Measurements from ENCODE around the gene KL. TPM values are rescaled to one million over a fixed set of nuclear protein-coding genes. Genes with fewer than 3 reads are reported as not detected.

KL gene
- polyA plus RNA-seq, 3 donors from 2014 or later = 1.8 TPM; not detected in 2

DNA sequence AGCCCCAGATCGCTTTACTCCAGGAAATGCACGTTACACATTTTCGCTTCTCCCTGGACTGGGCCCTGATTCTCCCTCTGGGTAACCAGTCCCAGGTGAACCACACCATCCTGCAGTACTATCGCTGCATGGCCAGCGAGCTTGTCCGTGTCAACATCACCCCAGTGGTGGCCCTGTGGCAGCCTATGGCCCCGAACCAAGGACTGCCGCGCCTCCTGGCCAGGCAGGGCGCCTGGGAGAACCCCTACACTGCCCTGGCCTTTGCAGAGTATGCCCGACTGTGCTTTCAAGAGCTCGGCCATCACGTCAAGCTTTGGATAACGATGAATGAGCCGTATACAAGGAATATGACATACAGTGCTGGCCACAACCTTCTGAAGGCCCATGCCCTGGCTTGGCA lies 44.6 kb downstream of the KL start:
- Mint-ChIP-seq H3K4me3 (no peak overlapping the region), H3K27ac (no peak overlapping the region), H3K36me3 (no peaks in the 10 kb centered on the region), H3K9me3 (peaks cover 0 to 2% (median 0%) of the 10 kb centered on the region in 6 donors), H3K4me1 (no peaks in the 10 kb centered on the region), H3K27me3 (ENCODE audit: low read depth in 3 of 3) (peaks cover 0 to 4% (median 3%) of the 10 kb centered on the region in 3 donors)
- no peak for DNase-seq

DNA sequence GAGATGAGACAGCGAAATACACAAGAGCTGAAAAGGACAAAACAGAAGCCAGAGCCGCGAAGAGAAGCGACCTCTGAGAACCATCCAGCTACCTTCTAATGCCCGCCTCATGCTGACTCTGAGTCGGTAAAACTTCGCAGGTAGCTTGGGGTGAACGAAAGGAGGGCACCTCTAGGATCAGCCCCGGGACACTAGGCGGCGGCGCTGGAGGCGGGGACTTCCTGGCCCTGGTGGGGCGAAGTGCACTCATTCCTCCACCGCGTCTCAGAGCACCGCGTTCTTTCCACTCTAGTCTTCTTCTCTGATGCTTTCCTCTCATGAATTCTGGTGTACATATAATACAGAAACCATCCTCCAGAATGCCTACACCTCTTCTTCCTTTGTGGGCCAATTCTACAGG lies 50.1 kb downstream of the KL start:
- Mint-ChIP-seq H3K9me3 (peaks cover 0 to 2% (median 0%) of the 10 kb centered on the region in 6 donors), H3K4me1 (no peaks in the 10 kb centered on the region)

DNA sequence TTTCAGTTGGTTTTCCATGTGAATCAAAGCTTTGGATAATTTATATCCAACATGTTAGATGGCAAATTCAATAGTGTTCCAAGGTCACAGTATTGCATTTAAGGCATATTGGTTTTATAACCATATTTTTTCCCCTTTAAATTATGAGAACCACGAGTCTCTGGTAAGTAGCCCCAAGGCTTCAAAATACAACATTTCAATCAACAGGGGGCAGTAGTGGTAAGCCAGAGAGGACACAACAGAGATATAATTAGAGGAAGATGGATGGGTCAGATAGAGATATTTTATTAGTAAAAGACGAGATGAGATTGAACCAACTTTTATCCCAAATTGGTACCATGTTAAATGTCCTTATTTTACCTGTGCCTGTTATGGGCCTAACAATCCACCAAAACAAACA lies 53.1 kb downstream of the KL start:
- H3K27me3 Mint-ChIP-seq (ENCODE audit: low read depth in 3 of 3) = peaks cover 0 to 3% (median 1%) of the 10 kb centered on the region in 3 donors
- no peaks in the 10 kb centered on the region for H3K9me3 Mint-ChIP-seq
- H3K4me1 Mint-ChIP-seq = no peaks in the 10 kb centered on the region
- H3K27ac Mint-ChIP-seq = no peak overlapping the region
- no peak overlapping the region for H3K4me3 Mint-ChIP-seq
- no peak for DNase-seq
- no peaks in the 10 kb centered on the region for H3K36me3 Mint-ChIP-seq

More for the DNA sequence above, 50.1 kb downstream of the KL start:
- Mint-ChIP-seq H3K27ac (no peak overlapping the region), H3K27me3 (ENCODE audit: low read depth in 3 of 3) (peaks cover 0 to 7% (median 0%) of the 10 kb centered on the region in 3 donors), H3K36me3 (no peaks in the 10 kb centered on the region), H3K4me3 (no peak overlapping the region)
- no peak for DNase-seq

DNA sequence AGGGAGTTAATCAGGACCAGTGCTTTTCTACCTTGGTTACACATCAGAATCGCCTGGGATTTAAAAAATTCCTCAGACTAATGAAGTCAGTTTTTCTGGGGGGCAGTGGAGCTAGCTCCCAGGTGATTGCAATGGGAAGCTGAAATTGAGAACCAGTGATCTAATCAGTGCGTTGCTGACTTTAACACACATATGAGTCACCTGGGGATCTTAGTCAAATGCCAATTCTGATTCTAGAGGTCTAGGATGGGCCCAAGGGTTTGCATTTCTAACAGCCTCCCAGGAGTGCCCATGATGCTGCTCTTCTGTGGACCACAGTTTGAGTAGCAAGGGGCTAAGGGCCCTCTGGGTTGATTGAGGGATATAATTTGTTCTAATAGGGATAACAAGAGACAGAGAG lies 54.5 kb downstream of the KL start:
- no peaks in the 10 kb centered on the region for H3K9me3 Mint-ChIP-seq
- no peaks in the 10 kb centered on the region for H3K36me3 Mint-ChIP-seq
- H3K4me1 Mint-ChIP-seq = no peaks in the 10 kb centered on the region
- no peak overlapping the region for H3K27ac Mint-ChIP-seq
- no peak for DNase-seq
- H3K4me3 Mint-ChIP-seq = no peak overlapping the region
- peaks cover 0 to 4% (median 1%) of the 10 kb centered on the region in 3 donors for H3K27me3 Mint-ChIP-seq (ENCODE audit: low read depth in 3 of 3)

DNA sequence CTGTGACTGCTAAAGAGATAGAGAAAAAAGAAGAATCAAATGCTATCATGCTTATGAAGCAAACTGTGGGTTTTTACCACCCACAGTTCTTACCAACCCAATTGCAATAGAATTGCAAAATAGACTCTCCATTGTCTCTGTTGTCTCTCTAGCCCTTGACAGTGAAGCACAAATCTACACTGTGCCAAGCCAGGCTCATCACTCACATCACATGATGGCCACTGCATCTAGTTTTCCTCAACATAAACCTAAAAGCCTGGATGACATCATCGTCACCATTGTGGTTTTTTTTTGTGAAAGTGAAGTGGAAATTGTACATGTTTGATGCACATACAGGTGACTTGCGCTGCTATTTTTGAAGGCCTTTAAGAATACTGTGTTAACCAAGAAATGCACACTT lies 56.1 kb downstream of the KL start:
- Mint-ChIP-seq H3K27me3 (ENCODE audit: low read depth in 3 of 3) (peaks cover 0 to 4% (median 1%) of the 10 kb centered on the region in 3 donors), H3K9me3 (no peaks in the 10 kb centered on the region), H3K27ac (no peak overlapping the region), H3K4me3 (no peak overlapping the region), H3K36me3 (no peaks in the 10 kb centered on the region), H3K4me1 (no peaks in the 10 kb centered on the region)
- DNase-seq = no peak

GRCh38 chr13:33072759-33073158 lies 56.5 kb downstream of the KL start:
- H3K27me3 Mint-ChIP-seq (ENCODE audit: low read depth in 3 of 3) = peaks cover 0 to 4% (median 1%) of the 10 kb centered on the region in 3 donors
- DNase-seq = no peak

DNA sequence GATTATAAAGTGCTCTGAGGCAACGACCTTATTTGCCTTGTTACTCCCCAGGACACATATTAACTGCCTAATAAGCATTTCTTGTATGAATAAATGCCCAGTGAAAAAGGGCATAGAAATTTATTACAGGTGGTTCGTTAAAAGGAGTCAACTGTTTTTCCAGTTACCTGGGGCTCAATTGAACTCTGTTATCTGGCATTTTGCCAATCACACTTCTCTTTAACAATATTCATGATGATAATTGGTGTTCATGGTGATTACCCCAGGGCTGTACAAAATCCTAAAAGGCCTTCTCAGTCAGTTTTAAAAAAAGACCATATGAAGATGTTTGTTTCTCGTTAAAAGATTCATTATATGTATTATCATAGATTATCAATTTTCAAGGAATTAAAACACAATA lies 57.1 kb downstream of the KL start:
- no peaks in the 10 kb centered on the region for H3K4me1 Mint-ChIP-seq
- no peak for DNase-seq
- no peaks in the 10 kb centered on the region for H3K36me3 Mint-ChIP-seq
- H3K4me3 Mint-ChIP-seq = no peak overlapping the region
- no peaks in the 10 kb centered on the region for H3K9me3 Mint-ChIP-seq
- no peak overlapping the region for H3K27ac Mint-ChIP-seq
- peaks cover 0 to 4% (median 1%) of the 10 kb centered on the region in 3 donors for H3K27me3 Mint-ChIP-seq (ENCODE audit: low read depth in 3 of 3)

More at GRCh38 chr13:33072759-33073158, 56.5 kb downstream of the KL start:
- no peak overlapping the region for H3K4me3 Mint-ChIP-seq
- no peak overlapping the region for H3K27ac Mint-ChIP-seq
- no peaks in the 10 kb centered on the region for H3K9me3 Mint-ChIP-seq
- no peaks in the 10 kb centered on the region for H3K36me3 Mint-ChIP-seq
- H3K4me1 Mint-ChIP-seq = no peaks in the 10 kb centered on the region

- Mint-ChIP-seq H3K27ac (no peak overlapping the region), H3K36me3 (no peaks in the 10 kb centered on the region), H3K9me3 (peaks cover 0 to 1% (median 0%) of the 10 kb centered on the region in 6 donors), H3K4me1 (no peaks in the 10 kb centered on the region), H3K27me3 (ENCODE audit: low read depth in 3 of 3) (peaks cover 1 to 4% (median 4%) of the 10 kb centered on the region in 3 donors), H3K4me3 (no peak overlapping the region)
- DNase-seq = no peak
These were observed 60.1 kb downstream of the KL start for GRCh38 chr13:33076001-33076992.

DNA sequence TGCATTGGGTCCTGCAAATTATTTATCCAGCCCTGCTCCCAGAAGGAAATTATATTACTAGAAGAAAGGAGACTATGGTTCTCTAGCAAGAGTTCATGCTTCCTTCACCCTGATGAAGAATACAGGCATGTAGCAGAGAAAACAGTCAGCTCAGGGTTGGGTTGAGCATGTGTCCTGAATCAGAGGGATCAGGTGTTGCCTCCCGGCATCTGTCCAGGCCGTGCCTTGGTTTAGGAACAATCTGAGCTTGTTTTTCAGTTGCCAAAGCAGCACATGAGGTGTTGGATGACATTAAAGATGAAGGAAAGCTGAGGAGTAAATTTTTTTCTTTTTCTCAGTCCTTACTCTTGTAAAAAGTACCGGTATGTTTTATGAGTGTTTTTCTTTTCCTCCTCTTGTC lies 62.0 kb downstream of the KL start:
- Mint-ChIP-seq H3K27me3 (ENCODE audit: low read depth in 3 of 3) (peaks cover 1 to 4% (median 2%) of the 10 kb centered on the region in 3 donors), H3K27ac (no peak overlapping the region), H3K9me3 (peaks cover 0 to 1% (median 0%) of the 10 kb centered on the region in 6 donors), H3K4me1 (no peaks in the 10 kb centered on the region), H3K36me3 (no peaks in the 10 kb centered on the region), H3K4me3 (no peak overlapping the region)
- DNase-seq = no peak

- no peaks in the 10 kb centered on the region for H3K4me1 Mint-ChIP-seq
- H3K27ac Mint-ChIP-seq = no peak overlapping the region
These were observed 63.7 kb downstream of the KL start for GRCh38 chr13:33079960-33080359.

DNA sequence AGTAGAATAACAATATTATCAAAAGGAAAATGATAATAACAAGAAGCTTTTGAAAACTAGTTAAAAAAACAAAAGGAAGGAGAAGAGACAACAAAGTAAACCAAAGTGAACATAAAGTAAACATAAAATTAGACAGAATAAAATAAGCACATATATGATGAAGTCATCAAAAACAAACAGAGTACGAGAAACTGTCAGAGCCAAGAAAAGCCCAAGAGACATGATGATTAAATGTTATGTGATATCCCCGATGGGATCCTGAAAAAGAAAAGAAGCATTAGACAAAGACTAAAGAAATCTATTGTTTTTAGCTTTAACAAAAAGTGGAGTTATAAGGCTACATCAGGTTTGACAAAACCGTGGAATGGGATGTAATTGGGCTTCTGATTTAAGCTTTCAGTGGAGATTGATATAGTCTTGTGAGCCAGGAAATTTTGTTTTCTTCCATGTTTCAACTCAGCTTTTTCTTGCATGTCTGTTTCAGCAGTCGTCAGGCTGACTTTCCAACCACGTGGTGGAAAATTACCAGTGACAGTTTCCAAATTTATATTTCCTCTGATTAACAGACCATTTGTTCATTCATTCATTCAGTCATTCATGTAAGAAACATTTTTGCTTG lies 64.9 kb downstream of the KL start:
- Mint-ChIP-seq H3K4me3 (no peak overlapping the region), H3K9me3 (peaks cover 0 to 1% (median 0%) of the 10 kb centered on the region in 6 donors), H3K27me3 (ENCODE audit: low read depth in 3 of 3) (peaks cover 2 to 4% (median 2%) of the 10 kb centered on the region in 3 donors), H3K27ac (no peak overlapping the region), H3K36me3 (peaks cover 0 to 3% (median 0%) of the 10 kb centered on the region in 3 donors), H3K4me1 (no peaks in the 10 kb centered on the region)
- DNase-seq = no peak

More at GRCh38 chr13:33079960-33080359, 63.7 kb downstream of the KL start:
- no peak for DNase-seq
- H3K36me3 Mint-ChIP-seq = peaks cover 0 to 2% (median 0%) of the 10 kb centered on the region in 3 donors
- H3K27me3 Mint-ChIP-seq (ENCODE audit: low read depth in 3 of 3) = peaks cover 2 to 3% (median 2%) of the 10 kb centered on the region in 3 donors
- H3K4me3 Mint-ChIP-seq = no peak overlapping the region
- peaks cover 0 to 1% (median 0%) of the 10 kb centered on the region in 6 donors for H3K9me3 Mint-ChIP-seq

DNA sequence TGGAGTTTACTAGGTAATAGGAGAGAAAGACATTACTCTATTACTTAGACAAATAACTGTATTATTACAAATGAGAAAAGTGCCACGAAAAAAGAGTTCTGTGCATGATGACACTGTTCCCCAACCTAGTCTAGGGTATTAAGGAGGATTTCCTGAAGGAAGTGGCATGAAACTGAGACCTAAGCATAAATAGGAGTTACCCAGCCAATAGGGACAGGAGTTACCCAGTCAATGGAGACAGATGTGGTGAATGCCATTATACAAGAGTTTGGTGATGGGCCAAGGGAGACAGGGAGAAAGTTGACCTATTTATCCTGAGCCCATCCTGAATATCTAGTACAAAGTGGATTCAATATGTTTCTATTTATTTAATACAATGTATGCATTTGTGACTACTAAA lies 65.4 kb downstream of the KL start:
- H3K4me3 Mint-ChIP-seq = no peak overlapping the region
- peaks cover 0 to 3% (median 0%) of the 10 kb centered on the region in 3 donors for H3K36me3 Mint-ChIP-seq
- DNase-seq = no peak
- no peaks in the 10 kb centered on the region for H3K4me1 Mint-ChIP-seq
- H3K9me3 Mint-ChIP-seq = peaks cover 0 to 1% (median 0%) of the 10 kb centered on the region in 6 donors
- H3K27ac Mint-ChIP-seq = no peak overlapping the region
- H3K27me3 Mint-ChIP-seq (ENCODE audit: low read depth in 3 of 3) = peaks cover 2 to 4% (median 2%) of the 10 kb centered on the region in 3 donors

DNA sequence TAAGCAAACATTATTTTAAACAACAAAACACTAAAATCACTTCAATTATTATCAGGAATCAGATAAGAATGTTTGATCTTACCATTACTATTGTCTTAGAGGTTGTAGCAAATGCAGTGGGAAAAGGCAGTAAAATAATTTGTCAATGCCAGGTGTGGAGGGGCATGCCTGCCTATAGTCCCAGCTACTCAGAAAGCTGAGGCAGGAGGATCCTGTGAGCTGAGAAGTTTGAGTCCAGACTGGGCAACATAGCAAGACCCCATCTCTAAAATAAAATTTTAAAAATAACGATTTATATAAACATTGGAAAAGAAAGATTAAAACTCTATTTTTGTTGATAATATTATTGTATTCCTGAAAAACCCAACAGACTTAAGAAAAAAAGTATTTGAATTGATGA lies 66.8 kb downstream of the KL start:
- H3K27ac Mint-ChIP-seq = no peak overlapping the region
- peaks cover 0 to 3% (median 0%) of the 10 kb centered on the region in 3 donors for H3K36me3 Mint-ChIP-seq
- peaks cover 2 to 4% (median 2%) of the 10 kb centered on the region in 3 donors for H3K27me3 Mint-ChIP-seq (ENCODE audit: low read depth in 3 of 3)
- no peak overlapping the region for H3K4me3 Mint-ChIP-seq
- H3K9me3 Mint-ChIP-seq = peaks cover 0 to 3% (median 0%) of the 10 kb centered on the region in 6 donors
- no peaks in the 10 kb centered on the region for H3K4me1 Mint-ChIP-seq
- no peak for DNase-seq

- Mint-ChIP-seq H3K4me3 (no peak overlapping the region), H3K27ac (no peak overlapping the region), H3K9me3 (peaks cover 0 to 1% (median 0%) of the 10 kb centered on the region in 6 donors), H3K27me3 (ENCODE audit: low read depth in 3 of 3) (peaks cover 0 to 3% (median 0%) of the 10 kb centered on the region in 3 donors), H3K4me1 (no peaks in the 10 kb centered on the region), H3K36me3 (peaks cover 0 to 3% (median 0%) of the 10 kb centered on the region in 3 donors)
- no peak for DNase-seq
These were observed 70.9 kb downstream of the KL start for GRCh38 chr13:33087091-33087490.

Measured in immature natural killer cell (primary cell).